GM12891 (cell line): ENCODE measurements around the gene PDP2.

Source experiments
- PAX5 ChIP-seq: IDR thresholded peaks from 2 replicates; pipeline ENCODE4 v1.6.1; 2011; ENCODE audit warnings: low read length, moderate library complexity, mild to moderate bottlenecking; ENCODE audit not compliant: insufficient read depth, severe bottlenecking
- POLR2A ChIP-seq: IDR thresholded peaks from 2 replicates; pipeline ENCODE4 v1.6.1; 2011; ENCODE audit warnings: low read depth, low read length, control low read depth
- POLR2AphosphoS5 ChIP-seq: IDR thresholded peaks from 2 replicates; pipeline ENCODE4 v1.6.1; 2011; ENCODE audit warnings: low read depth, low read length, control low read depth
- POU2F2 ChIP-seq: IDR thresholded peaks from 2 replicates; pipeline ENCODE4 v1.6.1; 2011; ENCODE audit warnings: low read depth, mild to moderate bottlenecking, control low read depth, low read length, moderate library complexity
- SPI1 ChIP-seq: IDR thresholded peaks from 2 replicates; pipeline ENCODE4 v1.6.1; 2011; ENCODE audit warnings: low read depth, low read length, control low read depth
- TAF1 ChIP-seq: IDR thresholded peaks from 2 replicates; pipeline ENCODE4 v1.6.1; 2011; ENCODE audit warnings: low read depth, low read length, control low read depth

GRCh38 chr16:66926171-66926947 lies 46.0 kb downstream of the PDP2 start:
- TF ChIP-seq POLR2A = no peak
- no peak for TF ChIP-seq TAF1
- no peak for TF ChIP-seq POLR2AphosphoS5
- TF ChIP-seq SPI1 = no peak
- no peak for TF ChIP-seq POU2F2
- TF ChIP-seq PAX5 = no peak
